ENCODE measurements around the gene PMAIP1.

Gene PMAIP1

GRCh38 chr18:59929621-59930295, 30.0 kb downstream of the PMAIP1 start:
- Histone ChIP-seq H3K4me3 (replicated peaks; ENCODE audit: insufficient read depth, low read length) (no peak overlapping the region), H3K27ac (replicated peaks) (no peak overlapping the region), H3K27me3 (ENCODE audit: insufficient read depth, poor library complexity, severe bottlenecking) (no peaks in the 10 kb centered on the region)
- no peak for DNase-seq (ENCODE audit: low read depth in 1 of 2, low spot score in 1 of 2)
- TF ChIP-seq REST (IDR thresholded peaks at IDR 0.05; ENCODE audit: insufficient replicate concordance, low read depth) (no peak), GABPA (IDR thresholded peaks at IDR 0.05; ENCODE audit: low read depth) (no peak), SPI1 (IDR thresholded peaks at IDR 0.05; ENCODE audit: borderline replicate concordance, low read depth) (no peak), CTCF (IDR thresholded peaks at IDR 0.05; ENCODE audit: insufficient read depth, low read length) (no peak), POLR2AphosphoS5 (IDR thresholded peaks at IDR 0.05; ENCODE audit: low read depth) (no peak)

GRCh38 chr18:59932401-59932800, 32.6 kb downstream of the PMAIP1 start:
- Histone ChIP-seq H3K27ac (replicated peaks) (no peak overlapping the region), H3K4me3 (replicated peaks; ENCODE audit: insufficient read depth, low read length) (no peak overlapping the region), H3K27me3 (ENCODE audit: insufficient read depth, poor library complexity, severe bottlenecking) (no peaks in the 10 kb centered on the region)
- no peak for DNase-seq (ENCODE audit: low read depth in 1 of 2, low spot score in 1 of 2)
- TF ChIP-seq POLR2AphosphoS5 (IDR thresholded peaks at IDR 0.05; ENCODE audit: low read depth) = no peak
- no peak for TF ChIP-seq CTCF (IDR thresholded peaks at IDR 0.05; ENCODE audit: insufficient read depth, low read length)
- no peak for TF ChIP-seq GABPA (IDR thresholded peaks at IDR 0.05; ENCODE audit: low read depth)
- TF ChIP-seq SPI1 (IDR thresholded peaks at IDR 0.05; ENCODE audit: borderline replicate concordance, low read depth) = no peak
- no peak for TF ChIP-seq REST (IDR thresholded peaks at IDR 0.05; ENCODE audit: insufficient replicate concordance, low read depth)

GRCh38 chr18:59938676-59939075, 38.9 kb downstream of the PMAIP1 start:
- TF ChIP-seq CTCF (IDR thresholded peaks at IDR 0.05; ENCODE audit: insufficient read depth, low read length) (no peak), GABPA (IDR thresholded peaks at IDR 0.05; ENCODE audit: low read depth) (no peak), REST (IDR thresholded peaks at IDR 0.05; ENCODE audit: insufficient replicate concordance, low read depth) (no peak), POLR2AphosphoS5 (IDR thresholded peaks at IDR 0.05; ENCODE audit: low read depth) (no peak)
- Histone ChIP-seq H3K4me3 (replicated peaks; ENCODE audit: insufficient read depth, low read length) (no peak overlapping the region), H3K27ac (replicated peaks) (no peak overlapping the region), H3K27me3 (ENCODE audit: insufficient read depth, poor library complexity, severe bottlenecking) (no peaks in the 10 kb centered on the region)
- DNase-seq (ENCODE audit: low read depth in 1 of 2, low spot score in 1 of 2) = no peak
